Endodermal cell (in vitro differentiated cells): ENCODE data around the gene SERPINE3. TPM values are rescaled to one million over a fixed set of nuclear protein-coding genes. Genes with fewer than 3 reads are reported as not detected.

Experiments used
- DNase-seq: peaks from one replicate; pipeline ENCODE4 v3.0.0-alpha.2; 2017
- H3K27ac ChIP-seq: 2 replicates; pipeline ENCODE4 v1.5.1; 2013; ENCODE audit warnings: mild to moderate bottlenecking, low read depth, low read length, moderate library complexity
- H3K27me3 ChIP-seq: 2 replicates; pipeline ENCODE4 v1.6.1; 2013; ENCODE audit warnings: mild to moderate bottlenecking, low read length, moderate library complexity; ENCODE audit not compliant: insufficient read depth, control insufficient read depth, poor library complexity, severe bottlenecking
- H3K36me3 ChIP-seq: 2 replicates; pipeline ENCODE4 v1.7.0; 2013; ENCODE audit warnings: mild to moderate bottlenecking, low read length, moderate library complexity; ENCODE audit not compliant: control insufficient read depth, insufficient read depth
- H3K4me1 ChIP-seq: one replicate; pipeline ENCODE4 v1.7.0; 2013; ENCODE audit warnings: low read length; ENCODE audit not compliant: control insufficient read depth, insufficient read depth
- H3K4me3 ChIP-seq: 2 replicates; pipeline ENCODE4 v1.5.1; 2013; ENCODE audit warnings: mild to moderate bottlenecking, low read length, moderate library complexity
- H3K9ac ChIP-seq: 2 replicates; pipeline ENCODE4 v1.6.1; 2013; ENCODE audit warnings: mild to moderate bottlenecking, low read length, moderate library complexity; ENCODE audit not compliant: poor library complexity, severe bottlenecking; ENCODE audit errors: extremely low read depth
- H3K9me3 ChIP-seq: 2 replicates; pipeline ENCODE4 v1.6.1; 2013; ENCODE audit warnings: mild to moderate bottlenecking, low read length, moderate library complexity; ENCODE audit not compliant: control insufficient read depth
- H3K27ac Mint-ChIP-seq: 2 replicates; pipeline ENCODE4 v1.8.0; 2020; ENCODE audit warnings: mixed read lengths
- H3K27me3 Mint-ChIP-seq: 2 replicates; pipeline ENCODE4 v1.8.0; 2021; ENCODE audit warnings: mild to moderate bottlenecking, mixed read lengths; ENCODE audit not compliant: insufficient read depth
- H3K36me3 Mint-ChIP-seq: 2 replicates; pipeline ENCODE4 v1.8.0; 2020; ENCODE audit warnings: low read depth, mixed read lengths
- H3K4me1 Mint-ChIP-seq: 2 replicates; pipeline ENCODE4 v1.8.0; 2020; ENCODE audit warnings: mixed read lengths
- H3K4me3 Mint-ChIP-seq: 2 replicates; pipeline ENCODE4 v1.8.0; 2020; ENCODE audit warnings: mild to moderate bottlenecking, moderate library complexity, mixed read lengths
- H3K9me3 Mint-ChIP-seq: 2 replicates; pipeline ENCODE4 v1.8.0; 2020; ENCODE audit warnings: mild to moderate bottlenecking, mixed read lengths
- CTCF ChIP-seq: fragments of 200-600 bp; sonication (generic); conservative IDR thresholded peaks from 2 replicates; pipeline ENCODE4 v1.5.0; 2021; ENCODE audit warnings: antibody characterized with exemption, mild to moderate bottlenecking
- WGBS, 2 experiments: methylation state at CpG; one replicate each; pipeline versions ENCODE4 v1.1.5 to v1.1.7; 2013; ENCODE audit warnings: missing lambda C conversion rate in 2 of 2, mixed read lengths in 1 of 2; ENCODE audit not compliant: insufficient coverage in 1 of 2, insufficient read length in 1 of 2; 5-methylcytosine and 5-hydroxymethylcytosine counted together
- microRNA-seq: library from miRNA; unstranded; fragments of <30 nt; microRNA quantifications from one replicate; pipeline ENCODE4 v1.2.0, GENCODE V29; 2020; ENCODE audit warnings: borderline microRNAs expressed
- total RNA-seq, 2 donors: library from RNA; stranded (reverse); fragmentation: NEBNext Ultra II Directional in 1 of 2; extraction: Animal tissue kit (Norgen Biotek cat#: 25700) in 1 of 2; gene quantifications; 2 replicates in 1 of 2; 3 replicates in 1 of 2; pipeline ENCODE4 v1.2.1, GENCODE V29; 2021

SERPINE3 gene
- total RNA-seq, 2 donors from 2014 or later, result 0.89 TPM; not detected in 1

GRCh38 chr13:51397262-51397941, 57.9 kb downstream of the SERPINE3 start:
- Mint-ChIP-seq H3K4me3 (no peak overlapping the region), H3K4me1 (peaks cover 14% of the 10 kb centered on the region), H3K27ac (no peak overlapping the region), H3K9me3 (no peaks in the 10 kb centered on the region), H3K36me3 (peaks cover 24% of the 10 kb centered on the region), H3K27me3 (no peaks in the 10 kb centered on the region)
- peak; percentile 48 for DNase-seq
- Histone ChIP-seq H3K4me1 (no peaks in the 10 kb centered on the region), H3K4me3 (no peak overlapping the region), H3K9ac (no peak overlapping the region), H3K27ac (no peak overlapping the region), H3K27me3 (no peaks in the 10 kb centered on the region), H3K9me3 (no peaks in the 10 kb centered on the region), H3K36me3 (peaks cover 53% of the 10 kb centered on the region)
- no peak for TF ChIP-seq CTCF
- WGBS, 2 experiments, result 67 to 90% methylated on average over 2 to 4 of the region's 6 CpGs

GRCh38 chr13:51405176-51405575, 65.7 kb downstream of the SERPINE3 start:
- Histone ChIP-seq H3K36me3 (peaks cover 69% of the 10 kb centered on the region), H3K9me3 (no peaks in the 10 kb centered on the region), H3K27ac (no peak overlapping the region), H3K9ac (no peak overlapping the region), H3K27me3 (no peaks in the 10 kb centered on the region), H3K4me1 (no peaks in the 10 kb centered on the region), H3K4me3 (no peak overlapping the region)
- Mint-ChIP-seq H3K4me1 (no peaks in the 10 kb centered on the region), H3K27ac (no peak overlapping the region), H3K4me3 (no peak overlapping the region), H3K36me3 (peaks cover 46% of the 10 kb centered on the region), H3K9me3 (no peaks in the 10 kb centered on the region), H3K27me3 (no peaks in the 10 kb centered on the region)
- no peak for DNase-seq
- WGBS, 2 experiments, result 87 to 95% methylated on average over 2 of the region's 2 CpGs
- TF ChIP-seq CTCF, result no peak

- Histone ChIP-seq H3K27me3 (no peaks in the 10 kb centered on the region), H3K4me3 (no peak overlapping the region), H3K9ac (no peak overlapping the region), H3K36me3 (peaks cover 71% of the 10 kb centered on the region), H3K27ac (no peak overlapping the region), H3K4me1 (no peaks in the 10 kb centered on the region), H3K9me3 (peaks cover 20% of the 10 kb centered on the region)
- Mint-ChIP-seq H3K27me3 (no peaks in the 10 kb centered on the region), H3K9me3 (peaks cover 19% of the 10 kb centered on the region), H3K4me3 (no peak overlapping the region), H3K27ac (peak overlapping the region; percentile 17), H3K36me3 (peaks cover 49% of the 10 kb centered on the region), H3K4me1 (no peaks in the 10 kb centered on the region)
- DNase-seq, result no peak
- 96 to 100% methylated on average over 3 of the region's 3 CpGs for WGBS, 2 experiments
- TF ChIP-seq CTCF, result no peak
Observed at GRCh38 chr13:51412431-51412830, 72.9 kb downstream of the SERPINE3 start.

Small RNAs within 50 kb of the gene (microRNA-seq; reads per million reads assigned to microRNA genes)
- gene MIR5693, result not detected

Other genes with a start within 250 kb of the SERPINE3 start
- gene C13orf42, start 228.4 kb upstream of the SERPINE3 start, total RNA-seq, result 10 to 100 TPM; 19.0 to 27.7 TPM
- gene FAM124A, start 117.3 kb upstream of the SERPINE3 start, total RNA-seq, result 10 to 100 TPM; 49.7 to 56.6 TPM
- 10 to 100 TPM; 42.4 to 62.1 TPM for gene INTS6, start 113.3 kb downstream of the SERPINE3 start, total RNA-seq
- gene WDFY2, start 244.8 kb downstream of the SERPINE3 start, total RNA-seq, result 10 to 100 TPM; 20.6 to 28.0 TPM